GM23338 (cell line): Measurements from ENCODE around the gene RYR1. TPM values are rescaled to one million over a fixed set of nuclear protein-coding genes. Genes with fewer than 3 reads are reported as not detected.
"Not testable (repeated sequence)": the region's sequence is repeated elsewhere in the genome, so short reads cannot be mapped to it uniquely, and the experiment has no call there.

Source experiments
- ATAC-seq: fragments of 200-7000 bp; cut with Tn5 transposase; 3 replicates; pipeline ENCODE4 v1.9.1; 2020
- DNase-seq: peaks from one replicate; pipeline ENCODE4 v3.0.0-alpha.2; 2015; ENCODE audit warnings: low spot score
- H2AFZ ChIP-seq: fragments of 200-600 bp; sonication (generic); 2 replicates; pipeline ENCODE4 v1.8.0; 2016; ENCODE audit warnings: antibody characterized with exemption, mild to moderate bottlenecking, moderate library complexity
- H3F3A ChIP-seq: fragments of 200-600 bp; sonication (generic); replicated peaks from 2 replicates; pipeline ENCODE4 v1.8.0; 2017; ENCODE audit warnings: antibody characterized with exemption, mixed run types, low read depth
- H3K27ac ChIP-seq: fragments of 200-600 bp; sonication (generic); 2 replicates; pipeline ENCODE4 v1.6.1; 2016; ENCODE audit warnings: low read depth
- H3K27me3 ChIP-seq: fragments of 200-600 bp; sonication (generic); 2 replicates; pipeline ENCODE4 v1.8.0; 2016; ENCODE audit warnings: mild to moderate bottlenecking, mixed run types, moderate library complexity; ENCODE audit not compliant: insufficient read depth
- H3K36me3 ChIP-seq: fragments of 200-600 bp; sonication (generic); 2 replicates; pipeline ENCODE4 v1.8.0; 2016; ENCODE audit warnings: mild to moderate bottlenecking; ENCODE audit not compliant: insufficient read depth
- H3K4me1 ChIP-seq: fragments of 200-600 bp; sonication (generic); 2 replicates; pipeline ENCODE4 v1.8.0; 2016; ENCODE audit warnings: mild to moderate bottlenecking, moderate library complexity; ENCODE audit not compliant: insufficient read depth
- H3K4me2 ChIP-seq: fragments of 200-600 bp; sonication (generic); 2 replicates; pipeline ENCODE4 v1.7.1; 2017; ENCODE audit warnings: mixed run types
- H3K4me3 ChIP-seq: fragments of 200-600 bp; sonication (generic); 2 replicates; pipeline ENCODE4 v1.6.1; 2016; ENCODE audit warnings: mixed run types
- H3K79me2 ChIP-seq: fragments of 200-600 bp; sonication (generic); replicated peaks from 2 replicates; pipeline ENCODE4 v1.8.0; 2017; ENCODE audit warnings: mild to moderate bottlenecking; ENCODE audit not compliant: insufficient read depth
- H3K9me2 ChIP-seq: fragments of 200-600 bp; sonication (generic); 2 replicates; pipeline ENCODE4 v1.8.0; 2017; ENCODE audit not compliant: insufficient read depth
- H4K20me1 ChIP-seq: fragments of 200-600 bp; sonication (generic); replicated peaks from 2 replicates; pipeline ENCODE4 v1.8.0; 2017; ENCODE audit warnings: mild to moderate bottlenecking; ENCODE audit not compliant: insufficient read depth
- H3K27ac Mint-ChIP-seq: 2 replicates; pipeline ENCODE4 v1.8.0; 2020; ENCODE audit warnings: inconsistent platforms, mild to moderate bottlenecking, moderate library complexity, mixed read lengths
- H3K27me3 Mint-ChIP-seq: 3 replicates; pipeline ENCODE4 v1.8.0; 2022; ENCODE audit warnings: low read depth, mild to moderate bottlenecking, moderate library complexity, mixed read lengths, inconsistent platforms; ENCODE audit not compliant: insufficient read depth, poor library complexity
- H3K36me3 Mint-ChIP-seq: 3 replicates; pipeline ENCODE4 v1.8.0; 2021; ENCODE audit warnings: low read depth, mild to moderate bottlenecking, inconsistent platforms, moderate library complexity, mixed read lengths
- H3K4me1 Mint-ChIP-seq: 3 replicates; pipeline ENCODE4 v1.8.0; 2020; ENCODE audit warnings: mild to moderate bottlenecking, inconsistent platforms, mixed read lengths
- H3K4me3 Mint-ChIP-seq: 3 replicates; pipeline ENCODE4 v1.8.0; 2021; ENCODE audit warnings: moderate library complexity, mild to moderate bottlenecking, inconsistent platforms, mixed read lengths
- H3K9me3 Mint-ChIP-seq: 3 replicates; pipeline ENCODE4 v1.8.0; 2020; ENCODE audit warnings: moderate library complexity, mild to moderate bottlenecking, inconsistent platforms, mixed read lengths
- ETS1 ChIP-seq: IDR thresholded peaks from 2 replicates; pipeline ENCODE4 v1.6.1; 2016; ENCODE audit warnings: antibody characterized with exemption
- EZH2 ChIP-seq: fragments of 200-600 bp; sonication (generic); IDR thresholded peaks from one replicate; pipeline ENCODE4 v1.8.0; 2017; ENCODE audit warnings: antibody characterized with exemption, mild to moderate bottlenecking, low read depth; ENCODE audit not compliant: unreplicated experiment
- JUNB ChIP-seq: IDR thresholded peaks from one replicate; pipeline ENCODE4 v1.6.1; 2016; ENCODE audit warnings: antibody characterized with exemption; ENCODE audit not compliant: unreplicated experiment
- POLR2AphosphoS5 ChIP-seq: IDR thresholded peaks from 2 replicates; pipeline ENCODE4 v1.6.1; 2016; ENCODE audit warnings: antibody characterized with exemption, low read depth
- ZNF114 ChIP-seq: fragments of 250-450 bp; sonication (Bioruptor Pico); IDR thresholded peaks from 2 replicates; pipeline ENCODE4 v1.5.0; 2020; ENCODE audit warnings: mild to moderate bottlenecking, moderate library complexity
- ZNF331 ChIP-seq: fragments of 250-450 bp; sonication (Bioruptor Pico); IDR thresholded peaks from 2 replicates; pipeline ENCODE4 v1.5.0; 2020; ENCODE audit warnings: low read depth, mild to moderate bottlenecking, moderate library complexity
- polyA plus RNA-seq: library from polyadenylated mRNA; unstranded; fragments of >200 nt; fragmentation: Nextera tagmentation; extraction: Ambion mirVana; gene quantifications from 2 replicates; pipeline ENCODE4 v1.2.1, GENCODE V29; 2016
- total RNA-seq: library from RNA; depleted of rRNA; stranded (reverse); fragments of >200 nt; shearing (Covaris generic); gene quantifications from 2 replicates; pipeline ENCODE4 v1.2.3, GENCODE V29; 2014
- TF ChIP-seq, protein P1 (sequence below): fragments of 250-450 bp; sonication (Bioruptor Pico); IDR thresholded peaks from 2 replicates; pipeline ENCODE4 v1.5.0; 2020; ENCODE audit warnings: mild to moderate bottlenecking, moderate library complexity
- TF ChIP-seq, protein P2 (sequence below): IDR thresholded peaks from one replicate; pipeline ENCODE4 v1.6.1; 2018; ENCODE audit warnings: antibody characterized with exemption; ENCODE audit not compliant: unreplicated experiment

Gene RYR1
- total and polyA plus RNA-seq, 2 experiments from 2014 or later: 4.0 to 26.7 TPM

GRCh38 chr19:38577826-38578225, 144.3 kb downstream of the RYR1 start:
- H3K9me2 ChIP-seq: no peaks in the 10 kb centered on the region
- no peak overlapping the region for H2AFZ ChIP-seq
- no peak overlapping the region for H3K4me3 ChIP-seq
- ATAC-seq (no peak), DNase-seq (no peak)
- Mint-ChIP-seq H3K4me3 (no peak overlapping the region), H3K4me1 (no peaks in the 10 kb centered on the region), H3K9me3 (no peaks in the 10 kb centered on the region), H3K36me3 (peaks cover 19% of the 10 kb centered on the region), H3K27ac (no peak overlapping the region), H3K27me3 (peaks cover 17% of the 10 kb centered on the region)
- H3K4me1 ChIP-seq: no peaks in the 10 kb centered on the region
- H3K79me2 ChIP-seq: no peaks in the 10 kb centered on the region
- no peaks in the 10 kb centered on the region for H4K20me1 ChIP-seq
- no peak overlapping the region for H3K27ac ChIP-seq
- H3K36me3 ChIP-seq: peaks cover 5% of the 10 kb centered on the region
- H3F3A ChIP-seq: no peaks in the 10 kb centered on the region
- no peaks in the 10 kb centered on the region for H3K27me3 ChIP-seq
- no peak overlapping the region for H3K4me2 ChIP-seq
- TF ChIP-seq, protein P1, sequence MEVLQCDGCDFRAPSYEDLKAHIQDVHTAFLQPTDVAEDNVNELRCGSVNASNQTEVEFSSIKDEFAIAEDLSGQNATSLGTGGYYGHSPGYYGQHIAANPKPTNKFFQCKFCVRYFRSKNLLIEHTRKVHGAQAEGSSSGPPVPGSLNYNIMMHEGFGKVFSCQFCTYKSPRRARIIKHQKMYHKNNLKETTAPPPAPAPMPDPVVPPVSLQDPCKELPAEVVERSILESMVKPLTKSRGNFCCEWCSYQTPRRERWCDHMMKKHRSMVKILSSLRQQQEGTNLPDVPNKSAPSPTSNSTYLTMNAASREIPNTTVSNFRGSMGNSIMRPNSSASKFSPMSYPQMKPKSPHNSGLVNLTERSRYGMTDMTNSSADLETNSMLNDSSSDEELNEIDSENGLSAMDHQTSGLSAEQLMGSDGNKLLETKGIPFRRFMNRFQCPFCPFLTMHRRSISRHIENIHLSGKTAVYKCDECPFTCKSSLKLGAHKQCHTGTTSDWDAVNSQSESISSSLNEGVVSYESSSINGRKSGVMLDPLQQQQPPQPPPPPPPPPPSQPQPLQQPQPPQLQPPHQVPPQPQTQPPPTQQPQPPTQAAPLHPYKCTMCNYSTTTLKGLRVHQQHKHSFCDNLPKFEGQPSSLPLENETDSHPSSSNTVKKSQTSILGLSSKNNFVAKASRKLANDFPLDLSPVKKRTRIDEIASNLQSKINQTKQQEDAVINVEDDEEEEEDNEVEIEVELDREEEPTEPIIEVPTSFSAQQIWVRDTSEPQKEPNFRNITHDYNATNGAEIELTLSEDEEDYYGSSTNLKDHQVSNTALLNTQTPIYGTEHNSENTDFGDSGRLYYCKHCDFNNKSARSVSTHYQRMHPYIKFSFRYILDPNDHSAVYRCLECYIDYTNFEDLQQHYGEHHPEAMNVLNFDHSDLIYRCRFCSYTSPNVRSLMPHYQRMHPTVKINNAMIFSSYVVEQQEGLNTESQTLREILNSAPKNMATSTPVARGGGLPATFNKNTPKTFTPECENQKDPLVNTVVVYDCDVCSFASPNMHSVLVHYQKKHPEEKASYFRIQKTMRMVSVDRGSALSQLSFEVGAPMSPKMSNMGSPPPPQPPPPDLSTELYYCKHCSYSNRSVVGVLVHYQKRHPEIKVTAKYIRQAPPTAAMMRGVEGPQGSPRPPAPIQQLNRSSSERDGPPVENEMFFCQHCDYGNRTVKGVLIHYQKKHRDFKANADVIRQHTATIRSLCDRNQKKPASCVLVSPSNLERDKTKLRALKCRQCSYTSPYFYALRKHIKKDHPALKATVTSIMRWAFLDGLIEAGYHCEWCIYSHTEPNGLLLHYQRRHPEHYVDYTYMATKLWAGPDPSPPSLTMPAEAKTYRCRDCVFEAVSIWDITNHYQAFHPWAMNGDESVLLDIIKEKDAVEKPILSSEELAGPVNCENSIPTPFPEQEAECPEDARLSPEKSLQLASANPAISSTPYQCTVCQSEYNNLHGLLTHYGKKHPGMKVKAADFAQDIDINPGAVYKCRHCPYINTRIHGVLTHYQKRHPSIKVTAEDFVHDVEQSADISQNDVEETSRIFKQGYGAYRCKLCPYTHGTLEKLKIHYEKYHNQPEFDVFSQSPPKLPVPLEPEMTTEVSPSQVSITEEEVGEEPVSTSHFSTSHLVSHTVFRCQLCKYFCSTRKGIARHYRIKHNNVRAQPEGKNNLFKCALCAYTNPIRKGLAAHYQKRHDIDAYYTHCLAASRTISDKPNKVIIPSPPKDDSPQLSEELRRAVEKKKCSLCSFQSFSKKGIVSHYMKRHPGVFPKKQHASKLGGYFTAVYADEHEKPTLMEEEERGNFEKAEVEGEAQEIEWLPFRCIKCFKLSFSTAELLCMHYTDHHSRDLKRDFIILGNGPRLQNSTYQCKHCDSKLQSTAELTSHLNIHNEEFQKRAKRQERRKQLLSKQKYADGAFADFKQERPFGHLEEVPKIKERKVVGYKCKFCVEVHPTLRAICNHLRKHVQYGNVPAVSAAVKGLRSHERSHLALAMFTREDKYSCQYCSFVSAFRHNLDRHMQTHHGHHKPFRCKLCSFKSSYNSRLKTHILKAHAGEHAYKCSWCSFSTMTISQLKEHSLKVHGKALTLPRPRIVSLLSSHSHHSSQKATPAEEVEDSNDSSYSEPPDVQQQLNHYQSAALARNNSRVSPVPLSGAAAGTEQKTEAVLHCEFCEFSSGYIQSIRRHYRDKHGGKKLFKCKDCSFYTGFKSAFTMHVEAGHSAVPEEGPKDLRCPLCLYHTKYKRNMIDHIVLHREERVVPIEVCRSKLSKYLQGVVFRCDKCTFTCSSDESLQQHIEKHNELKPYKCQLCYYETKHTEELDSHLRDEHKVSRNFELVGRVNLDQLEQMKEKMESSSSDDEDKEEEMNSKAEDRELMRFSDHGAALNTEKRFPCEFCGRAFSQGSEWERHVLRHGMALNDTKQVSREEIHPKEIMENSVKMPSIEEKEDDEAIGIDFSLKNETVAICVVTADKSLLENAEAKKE (CRISPR knock-in tag): no peak
- TF ChIP-seq POLR2AphosphoS5 (no peak), EZH2 (no peak), ZNF114 (no peak), ZNF331 (CRISPR knock-in tag) (no peak), ETS1 (no peak), JUNB (no peak)
- TF ChIP-seq, protein P2, sequence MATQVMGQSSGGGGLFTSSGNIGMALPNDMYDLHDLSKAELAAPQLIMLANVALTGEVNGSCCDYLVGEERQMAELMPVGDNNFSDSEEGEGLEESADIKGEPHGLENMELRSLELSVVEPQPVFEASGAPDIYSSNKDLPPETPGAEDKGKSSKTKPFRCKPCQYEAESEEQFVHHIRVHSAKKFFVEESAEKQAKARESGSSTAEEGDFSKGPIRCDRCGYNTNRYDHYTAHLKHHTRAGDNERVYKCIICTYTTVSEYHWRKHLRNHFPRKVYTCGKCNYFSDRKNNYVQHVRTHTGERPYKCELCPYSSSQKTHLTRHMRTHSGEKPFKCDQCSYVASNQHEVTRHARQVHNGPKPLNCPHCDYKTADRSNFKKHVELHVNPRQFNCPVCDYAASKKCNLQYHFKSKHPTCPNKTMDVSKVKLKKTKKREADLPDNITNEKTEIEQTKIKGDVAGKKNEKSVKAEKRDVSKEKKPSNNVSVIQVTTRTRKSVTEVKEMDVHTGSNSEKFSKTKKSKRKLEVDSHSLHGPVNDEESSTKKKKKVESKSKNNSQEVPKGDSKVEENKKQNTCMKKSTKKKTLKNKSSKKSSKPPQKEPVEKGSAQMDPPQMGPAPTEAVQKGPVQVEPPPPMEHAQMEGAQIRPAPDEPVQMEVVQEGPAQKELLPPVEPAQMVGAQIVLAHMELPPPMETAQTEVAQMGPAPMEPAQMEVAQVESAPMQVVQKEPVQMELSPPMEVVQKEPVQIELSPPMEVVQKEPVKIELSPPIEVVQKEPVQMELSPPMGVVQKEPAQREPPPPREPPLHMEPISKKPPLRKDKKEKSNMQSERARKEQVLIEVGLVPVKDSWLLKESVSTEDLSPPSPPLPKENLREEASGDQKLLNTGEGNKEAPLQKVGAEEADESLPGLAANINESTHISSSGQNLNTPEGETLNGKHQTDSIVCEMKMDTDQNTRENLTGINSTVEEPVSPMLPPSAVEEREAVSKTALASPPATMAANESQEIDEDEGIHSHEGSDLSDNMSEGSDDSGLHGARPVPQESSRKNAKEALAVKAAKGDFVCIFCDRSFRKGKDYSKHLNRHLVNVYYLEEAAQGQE: no peak

- H2AFZ ChIP-seq, H3K4me1 ChIP-seq, H3K4me3 ChIP-seq, H3K4me2 ChIP-seq, H3K27ac ChIP-seq, H3F3A ChIP-seq, H4K20me1 ChIP-seq, H3K9me2 ChIP-seq, H3K4me3 Mint-ChIP-seq, H3K36me3 ChIP-seq, ATAC-seq, DNase-seq, H3K9me3 Mint-ChIP-seq, H3K27ac Mint-ChIP-seq, H3K79me2 ChIP-seq, H3K27me3 ChIP-seq, H3K4me1 Mint-ChIP-seq: not testable (repeated sequence)
- peaks cover 17% of the 10 kb centered on the region for H3K27me3 Mint-ChIP-seq
- H3K36me3 Mint-ChIP-seq: peaks cover 20% of the 10 kb centered on the region
These were observed 145.8 kb downstream of the RYR1 start for GRCh38 chr19:38579304-38579703.
